PFSK-1 (cell line): ENCODE measurements around the gene BPIFB4.

Source experiments
- FOXP2 ChIP-seq: optimal IDR thresholded peaks from 2 replicates; pipeline ENCODE3; 2011; ENCODE audit warnings: borderline replicate concordance, control low read depth, inconsistent platforms; ENCODE audit not compliant: insufficient read depth; ENCODE audit errors: extremely low read length, extremely low read depth
- POLR2AphosphoS5 ChIP-seq: IDR thresholded peaks from 2 replicates; pipeline ENCODE4 v1.6.1; 2012; ENCODE audit warnings: low read depth, mild to moderate bottlenecking, control low read depth, low read length, moderate library complexity
- REST ChIP-seq, 2 experiments: IDR thresholded peaks; 2 replicates each; pipeline versions ENCODE4 v1.6.1 to v1.8.0; 2011 to 2012; ENCODE audit warnings: low read depth in 2 of 2, low read length in 2 of 2, control low read depth in 1 of 2, inconsistent platforms in 1 of 2, mild to moderate bottlenecking in 1 of 2, moderate library complexity in 1 of 2; ENCODE audit not compliant: insufficient read depth in 1 of 2
- SIN3A ChIP-seq: IDR thresholded peaks from 2 replicates; pipeline ENCODE4 v1.6.1; 2012; ENCODE audit warnings: mild to moderate bottlenecking, low read length, moderate library complexity, borderline replicate concordance; ENCODE audit not compliant: insufficient read depth
- TAF1 ChIP-seq: IDR thresholded peaks from 2 replicates; pipeline ENCODE4 v1.6.1; 2012; ENCODE audit warnings: low read length, control low read depth, borderline replicate concordance; ENCODE audit not compliant: insufficient read depth

Gene BPIFB4

GRCh38 chr20:33158637-33159385, 79.4 kb downstream of the BPIFB4 start:
- TF ChIP-seq POLR2AphosphoS5 (no peak), FOXP2 (no peak), SIN3A (no peak), TAF1 (no peak)

GRCh38 chr20:33159713-33160112, 80.3 kb downstream of the BPIFB4 start:
- TF ChIP-seq SIN3A (no peak), REST (IDR thresholded peaks at IDR 0.05; ENCODE audit: insufficient read depth in 1 of 2, low read depth in 2 of 2, low read length in 2 of 2) (no peak), FOXP2 (no peak), TAF1 (no peak), POLR2AphosphoS5 (no peak)

- TF ChIP-seq TAF1 (no peak), REST (IDR thresholded peaks at IDR 0.05; ENCODE audit: insufficient read depth in 1 of 2, low read depth in 2 of 2, low read length in 2 of 2) (no peak), POLR2AphosphoS5 (no peak), SIN3A (no peak), FOXP2 (no peak)
Observed at GRCh38 chr20:33160681-33161080, 81.2 kb downstream of the BPIFB4 start.
